ENCODE measurements around the gene DDI1. TPM values are rescaled to one million over a fixed set of nuclear protein-coding genes. Genes with fewer than 3 reads are reported as not detected.

Gene DDI1
- total RNA-seq, 8 experiments from 2014 or later, result 0.05 to 3.1 (median 0.36) TPM; not detected in 3

DNA sequence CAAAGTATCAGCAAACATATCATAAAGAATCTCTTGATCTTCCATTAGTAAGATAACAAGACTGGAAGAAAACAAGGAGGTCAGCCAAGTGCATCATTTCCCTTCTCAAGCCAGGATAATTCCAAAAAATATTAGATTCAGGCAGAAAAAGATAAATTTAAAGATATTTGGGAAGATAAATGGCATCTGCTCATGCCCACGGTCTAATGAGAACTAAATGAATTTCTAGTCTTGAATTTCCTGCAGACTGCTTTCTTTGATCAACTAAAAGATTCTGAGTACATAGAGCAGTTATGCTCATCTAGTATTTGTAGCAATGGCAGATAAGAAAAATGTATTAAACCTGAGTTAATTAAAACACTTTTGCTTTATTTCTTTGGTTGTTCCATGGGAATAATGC, 31.1 kb downstream of the DDI1 start:
- no peaks in the 10 kb centered on the region for H3K4me1 ChIP-seq (replicated peaks in 1 of 2)
- no peak overlapping the region for H3K4me3 ChIP-seq
- ATAC-seq (replicated peaks in 6 of 8), result no peak
- no peak overlapping the region for H3K27ac ChIP-seq
- WGBS, 10 experiments, result 54 to 100% (median 83%) methylated on average over 1 of the region's 1 CpG
- in situ Hi-C loops (cut with MboI; ENCODE audit: low pct_unique_long_range_greater_than_20kb in 2 of 9, low sequenced_read_pairs in 9 of 9, unreplicated experiment in 9 of 9), result no loop called here

DNA sequence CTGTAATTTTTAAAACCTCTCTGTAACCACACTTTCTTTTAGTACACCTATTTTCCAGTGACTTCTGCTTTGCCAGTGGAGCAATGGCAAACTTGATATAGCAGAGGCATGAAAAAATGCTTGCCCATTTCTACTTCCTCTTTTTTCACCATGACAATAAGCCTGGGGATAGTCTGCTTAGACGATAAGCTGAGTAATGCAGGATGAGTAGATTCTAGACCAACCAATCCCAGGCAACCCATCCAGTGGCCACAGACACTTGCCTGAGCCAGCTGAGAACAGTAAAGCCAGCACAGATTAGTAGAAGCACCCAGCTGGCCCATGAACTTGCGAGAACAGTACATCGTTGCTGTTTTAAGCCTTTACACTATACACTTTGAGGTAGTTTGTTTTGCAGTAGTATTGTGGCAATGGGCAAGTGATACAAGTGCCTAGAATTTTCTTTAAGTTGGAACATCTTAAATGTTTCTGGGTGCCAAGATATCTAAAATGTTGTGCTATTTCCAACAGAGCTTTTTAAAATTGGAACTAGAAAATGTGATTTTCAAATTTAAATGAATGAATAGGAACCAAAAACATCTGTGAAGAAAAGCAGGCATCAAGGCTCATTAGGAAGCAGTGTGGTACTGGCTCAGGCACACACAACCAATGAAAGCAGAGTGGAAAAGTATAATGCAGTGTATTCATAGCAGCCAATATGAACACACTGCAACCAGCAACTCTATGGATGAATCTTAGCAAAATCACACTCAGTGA, 37.7 kb downstream of the DDI1 start:
- H3K27ac ChIP-seq, result no peak overlapping the region
- in situ Hi-C loops (cut with MboI; ENCODE audit: low pct_unique_long_range_greater_than_20kb in 2 of 9, low sequenced_read_pairs in 9 of 9, unreplicated experiment in 9 of 9), result no loop called here

DNA sequence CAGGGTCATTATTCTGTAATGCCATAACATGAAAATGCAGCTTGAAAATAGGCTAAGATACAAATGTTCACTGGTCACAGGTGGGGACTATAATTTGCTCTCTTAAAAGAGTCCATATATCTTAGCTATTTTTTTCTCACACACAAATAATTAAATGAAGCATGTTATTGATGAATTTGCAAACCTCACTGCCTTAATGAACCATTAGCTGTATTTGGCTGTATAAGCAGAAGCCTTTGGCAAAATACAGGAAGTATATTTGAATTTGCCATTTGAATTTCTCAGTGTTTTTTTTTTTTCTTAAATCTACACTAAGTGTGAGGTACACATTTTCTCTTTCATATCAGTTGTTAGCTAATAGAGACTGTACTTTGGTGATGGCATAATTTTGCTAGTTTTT, 38.7 kb downstream of the DDI1 start:
- in situ Hi-C loops (cut with MboI; ENCODE audit: low pct_unique_long_range_greater_than_20kb in 2 of 9, low sequenced_read_pairs in 9 of 9, unreplicated experiment in 9 of 9), result no loop called here
- ATAC-seq (replicated peaks in 6 of 8), result no peak
- Histone ChIP-seq H3K4me1 (replicated peaks in 1 of 2) (no peaks in the 10 kb centered on the region), H3K4me3 (no peak overlapping the region), H3K27ac (no peak overlapping the region)

More for the DNA sequence above, 37.7 kb downstream of the DDI1 start:
- peak in 4 of 8 experiments; percentile 48 to 66 (median 56) for ATAC-seq (replicated peaks in 6 of 8)
- H3K4me3 ChIP-seq, result no peak overlapping the region
- 20 to 80% (median 67%) methylated on average over 1 to 3 of the region's 3 CpGs; no CpG with 5 or more reads in 4 of the 10 experiments for WGBS, 10 experiments
- no peaks in the 10 kb centered on the region for H3K4me1 ChIP-seq (replicated peaks in 1 of 2)

DNA sequence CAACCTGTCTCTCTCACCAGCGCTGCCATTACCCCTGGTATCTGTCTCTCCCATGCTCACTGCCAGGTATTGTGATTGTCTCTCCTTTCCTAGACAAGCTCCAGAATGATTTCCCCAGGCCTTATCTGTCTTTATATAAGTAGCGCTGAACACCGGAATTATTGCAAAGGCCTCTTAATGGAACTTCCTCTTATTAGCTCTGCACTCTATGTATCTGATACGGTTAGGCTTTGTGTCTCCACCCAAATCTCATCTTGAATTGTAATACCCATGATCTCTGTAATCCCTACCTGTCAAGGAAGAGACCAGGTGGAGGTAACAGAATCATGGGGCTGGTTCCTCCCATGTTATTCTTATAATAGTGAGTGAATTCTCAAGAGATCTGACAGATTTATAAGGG, 39.3 kb downstream of the DDI1 start:
- WGBS, 10 experiments, result 60 to 100% (median 90%) methylated on average over 1 to 4 of the region's 4 CpGs; no CpG with 5 or more reads in 1 of the 10 experiments
- no peaks in the 10 kb centered on the region for H3K4me1 ChIP-seq (replicated peaks in 1 of 2)
- in situ Hi-C loops (cut with MboI; ENCODE audit: low pct_unique_long_range_greater_than_20kb in 2 of 9, low sequenced_read_pairs in 9 of 9, unreplicated experiment in 9 of 9), result no loop called here
- no peak overlapping the region for H3K4me3 ChIP-seq
- H3K27ac ChIP-seq, result no peak overlapping the region
- no peak for ATAC-seq (replicated peaks in 6 of 8)

DNA sequence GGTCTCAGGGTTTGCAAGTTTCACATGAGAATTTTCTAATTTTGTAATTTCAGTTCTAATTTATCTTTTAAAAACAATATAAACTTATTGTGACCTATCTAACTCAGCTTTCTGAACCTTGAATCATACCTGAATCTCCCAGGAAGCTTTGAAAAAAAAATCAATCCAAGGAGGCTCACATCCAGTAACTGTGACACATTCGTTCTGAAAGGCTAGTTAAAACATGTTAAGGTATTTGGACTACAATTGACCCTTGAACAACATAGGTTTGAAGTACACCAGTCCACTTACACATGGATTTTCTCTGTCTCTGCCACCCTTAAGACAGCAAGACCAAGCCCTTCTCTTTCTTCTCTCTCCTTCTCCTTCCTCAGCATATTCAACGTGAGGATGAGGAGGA, 40.0 kb downstream of the DDI1 start:
- ATAC-seq (replicated peaks in 6 of 8), result no peak
- WGBS, 10 experiments, result 43 to 100% (median 73%) methylated on average over 1 to 2 of the region's 2 CpGs; no CpG with 5 or more reads in 1 of the 10 experiments
- H3K27ac ChIP-seq, result no peak overlapping the region
- H3K4me1 ChIP-seq (replicated peaks in 1 of 2), result no peaks in the 10 kb centered on the region
- no peak overlapping the region for H3K4me3 ChIP-seq
- in situ Hi-C loops (cut with MboI; ENCODE audit: low pct_unique_long_range_greater_than_20kb in 2 of 9, low sequenced_read_pairs in 9 of 9, unreplicated experiment in 9 of 9), result no loop called here

DNA sequence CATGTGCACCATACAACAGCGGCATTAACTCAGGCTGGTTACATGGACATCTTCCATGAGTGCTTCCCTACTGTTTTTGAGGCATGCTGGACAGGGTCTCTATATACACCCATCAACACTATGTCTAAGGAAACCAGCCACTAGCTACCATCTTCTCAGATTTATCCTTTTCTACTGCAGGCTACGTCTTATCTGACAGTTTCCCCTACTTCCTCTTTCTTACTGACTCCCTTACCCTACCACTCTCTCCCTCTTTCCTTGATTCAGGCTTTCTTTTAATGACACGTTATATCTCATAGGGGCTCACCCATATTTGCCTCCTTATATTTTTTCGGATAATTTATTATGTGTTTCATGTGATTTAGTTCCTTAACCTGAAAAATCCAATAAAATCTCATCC, 41.8 kb downstream of the DDI1 start:
- in situ Hi-C loops (cut with MboI; ENCODE audit: low pct_unique_long_range_greater_than_20kb in 2 of 9, low sequenced_read_pairs in 9 of 9, unreplicated experiment in 9 of 9), result no loop called here
- Histone ChIP-seq H3K4me1 (replicated peaks in 1 of 2) (no peaks in the 10 kb centered on the region), H3K27ac (no peak overlapping the region), H3K4me3 (no peak overlapping the region)
- no peak for ATAC-seq (replicated peaks in 6 of 8)
- 58 to 100% (median 84%) methylated on average over 1 to 4 of the region's 4 CpGs; no CpG with 5 or more reads in 2 of the 10 experiments for WGBS, 10 experiments

DNA sequence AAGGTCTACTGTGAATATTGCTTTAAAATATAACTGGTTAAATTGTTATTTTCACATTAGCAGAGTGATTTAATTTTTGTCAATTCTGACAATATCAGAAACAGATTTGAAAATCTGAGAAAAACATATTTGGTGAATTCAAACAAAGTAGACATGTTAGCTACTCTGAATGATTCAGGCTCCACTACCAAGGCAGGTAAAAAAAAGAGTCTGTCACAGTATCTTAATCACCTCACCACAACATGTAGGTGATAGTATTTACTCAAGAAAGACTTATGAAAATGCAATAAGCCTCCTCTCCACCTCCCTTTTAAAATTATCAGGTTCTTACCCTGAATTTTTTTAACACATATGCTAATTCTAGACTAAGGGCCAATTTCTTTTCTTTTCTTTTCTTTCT, 42.6 kb downstream of the DDI1 start:
- H3K4me1 ChIP-seq (replicated peaks in 1 of 2), result no peaks in the 10 kb centered on the region
- no peak overlapping the region for H3K4me3 ChIP-seq
- in situ Hi-C loops (cut with MboI; ENCODE audit: low pct_unique_long_range_greater_than_20kb in 2 of 9, low sequenced_read_pairs in 9 of 9, unreplicated experiment in 9 of 9), result no loop called here
- ATAC-seq (replicated peaks in 6 of 8), result no peak
- H3K27ac ChIP-seq, result no peak overlapping the region

DNA sequence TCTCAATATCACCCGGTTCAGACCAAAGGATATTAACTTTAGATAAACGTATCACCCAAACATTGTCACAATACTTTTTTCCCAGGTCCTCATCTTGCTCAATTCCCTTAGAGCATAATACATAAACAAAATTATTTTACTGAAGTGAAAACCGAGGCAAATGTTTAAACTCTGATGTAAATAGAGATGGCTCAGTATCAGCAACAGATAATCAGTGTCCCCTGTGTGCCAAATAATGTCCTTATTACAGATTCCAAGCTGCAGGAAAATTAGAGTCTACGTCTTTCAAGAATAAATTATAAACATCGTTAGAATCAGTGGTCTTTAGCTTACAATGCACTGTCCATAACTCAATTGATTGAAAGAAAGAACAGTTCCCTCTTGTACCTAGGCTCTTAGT, 50.2 kb downstream of the DDI1 start:
- WGBS, 10 experiments, result 0 to 94% (median 76%) methylated on average over 2 to 5 of the region's 5 CpGs
- in situ Hi-C loops (cut with MboI; ENCODE audit: low pct_unique_long_range_greater_than_20kb in 2 of 9, low sequenced_read_pairs in 9 of 9, unreplicated experiment in 9 of 9), result no loop called here

More for the DNA sequence above, 50.2 kb downstream of the DDI1 start:
- peaks cover 0 to 8% of the 10 kb centered on the region in 2 donors for H3K4me1 ChIP-seq (replicated peaks in 1 of 2)
- no peak for ATAC-seq (replicated peaks in 6 of 8)
- H3K4me3 ChIP-seq, result no peak overlapping the region
- no peak overlapping the region for H3K27ac ChIP-seq

Other genes with a start within 250 kb of the DDI1 start
- gene PDGFD, start 127.5 kb downstream of the DDI1 start, total RNA-seq, result 10 to 100 TPM in 2 of 8 experiments, 1 to 10 TPM in 2, under 1 TPM in 4; 0.43 to 23.1 (median 3.0) TPM